IMR-90 (cell line): ENCODE data around the gene HMG20A.

Experiments
- CEBPB ChIP-seq: IDR thresholded peaks from 2 replicates; pipeline ENCODE4 v1.6.1; 2012; ENCODE audit warnings: low read depth, low read length, improper control_type of control experiment
- CHD1 ChIP-seq: IDR thresholded peaks from 2 replicates; pipeline ENCODE4 v1.6.1; 2012; ENCODE audit warnings: low read depth, low read length, improper control_type of control experiment
- FOS ChIP-seq: fragments of 150-350 bp; IDR thresholded peaks from 2 replicates; pipeline ENCODE4 v1.6.1; 2016; ENCODE audit warnings: low read depth, low read length
- POLR2A ChIP-seq: IDR thresholded peaks from 2 replicates; pipeline ENCODE4 v1.6.1; 2012; ENCODE audit warnings: mild to moderate bottlenecking, low read depth, low read length
- RAD21 ChIP-seq: IDR thresholded peaks from 2 replicates; pipeline ENCODE4 v1.6.1; 2012; ENCODE audit warnings: low read length, improper control_type of control experiment
- RCOR1 ChIP-seq: IDR thresholded peaks from 2 replicates; pipeline ENCODE4 v1.6.1; 2012; ENCODE audit warnings: mild to moderate bottlenecking, low read length, improper control_type of control experiment; ENCODE audit not compliant: insufficient replicate concordance
- RFX5 ChIP-seq: IDR thresholded peaks from 2 replicates; pipeline ENCODE4 v1.8.0; 2012; ENCODE audit warnings: low read depth, mild to moderate bottlenecking, low read length, moderate library complexity
- SMC3 ChIP-seq: fragments of 150-350 bp; IDR thresholded peaks from 2 replicates; pipeline ENCODE4 v1.6.1; 2016; ENCODE audit warnings: low read depth, mild to moderate bottlenecking, antibody characterized with exemption, low read length, moderate library complexity
- TF ChIP-seq, protein P1 (sequence below): conservative IDR thresholded peaks from 2 replicates; pipeline ENCODE4 v1.5.1; 2012; ENCODE audit warnings: mild to moderate bottlenecking, low read depth, low read length, improper control_type of control experiment
- TF ChIP-seq, protein P2 (sequence below): fragments of 150-350 bp; IDR thresholded peaks from 2 replicates; pipeline ENCODE4 v1.6.1; 2017; ENCODE audit warnings: mild to moderate bottlenecking, antibody characterized with exemption, low read length, low read depth

DNA sequence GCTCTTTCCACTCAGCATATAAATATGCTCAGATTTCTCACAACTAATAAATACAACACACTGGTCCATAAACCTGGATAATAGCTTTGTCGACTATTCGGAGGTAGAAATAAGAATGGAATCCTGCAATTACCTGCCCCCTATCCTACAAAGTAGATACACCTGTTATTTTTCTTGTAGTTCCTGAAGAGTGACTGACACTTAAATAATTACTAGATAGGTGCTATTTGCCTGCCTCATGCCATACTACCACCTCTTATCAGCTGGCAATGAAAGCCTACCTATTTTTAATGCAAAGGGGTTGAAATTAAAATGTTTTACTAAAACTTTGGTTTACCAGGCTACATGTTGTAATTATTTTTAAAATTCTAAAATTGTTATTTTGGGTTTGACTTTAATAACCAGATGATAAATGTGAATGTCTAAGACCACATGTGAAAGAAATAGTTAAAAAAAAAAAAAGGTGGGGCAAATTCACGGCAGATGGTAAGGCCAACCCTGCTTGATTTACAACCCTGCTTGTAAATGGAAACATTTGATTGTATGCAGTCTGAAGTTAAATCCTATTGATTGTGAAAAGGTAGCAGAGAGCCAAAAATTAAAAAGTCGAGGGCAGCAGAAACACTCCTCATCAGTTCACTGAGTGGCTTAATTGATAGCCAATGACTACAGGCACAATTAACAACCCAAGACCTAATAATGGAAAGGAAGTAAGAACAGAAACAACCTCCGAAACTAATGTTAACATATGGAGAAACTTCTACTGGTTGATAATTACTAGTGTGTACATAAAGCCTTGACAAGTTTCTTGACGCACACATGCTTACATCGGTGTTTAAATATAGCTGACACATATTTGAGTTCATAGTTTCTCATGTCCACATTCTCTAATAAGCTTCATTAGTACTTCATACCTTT lies 9.7 kb upstream of the HMG20A start:
- TF ChIP-seq POLR2A: no peak
- TF ChIP-seq, protein P1, sequence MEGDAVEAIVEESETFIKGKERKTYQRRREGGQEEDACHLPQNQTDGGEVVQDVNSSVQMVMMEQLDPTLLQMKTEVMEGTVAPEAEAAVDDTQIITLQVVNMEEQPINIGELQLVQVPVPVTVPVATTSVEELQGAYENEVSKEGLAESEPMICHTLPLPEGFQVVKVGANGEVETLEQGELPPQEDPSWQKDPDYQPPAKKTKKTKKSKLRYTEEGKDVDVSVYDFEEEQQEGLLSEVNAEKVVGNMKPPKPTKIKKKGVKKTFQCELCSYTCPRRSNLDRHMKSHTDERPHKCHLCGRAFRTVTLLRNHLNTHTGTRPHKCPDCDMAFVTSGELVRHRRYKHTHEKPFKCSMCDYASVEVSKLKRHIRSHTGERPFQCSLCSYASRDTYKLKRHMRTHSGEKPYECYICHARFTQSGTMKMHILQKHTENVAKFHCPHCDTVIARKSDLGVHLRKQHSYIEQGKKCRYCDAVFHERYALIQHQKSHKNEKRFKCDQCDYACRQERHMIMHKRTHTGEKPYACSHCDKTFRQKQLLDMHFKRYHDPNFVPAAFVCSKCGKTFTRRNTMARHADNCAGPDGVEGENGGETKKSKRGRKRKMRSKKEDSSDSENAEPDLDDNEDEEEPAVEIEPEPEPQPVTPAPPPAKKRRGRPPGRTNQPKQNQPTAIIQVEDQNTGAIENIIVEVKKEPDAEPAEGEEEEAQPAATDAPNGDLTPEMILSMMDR: no peak
- TF ChIP-seq FOS: no peak
- TF ChIP-seq SMC3: no peak
- TF ChIP-seq, protein P2, sequence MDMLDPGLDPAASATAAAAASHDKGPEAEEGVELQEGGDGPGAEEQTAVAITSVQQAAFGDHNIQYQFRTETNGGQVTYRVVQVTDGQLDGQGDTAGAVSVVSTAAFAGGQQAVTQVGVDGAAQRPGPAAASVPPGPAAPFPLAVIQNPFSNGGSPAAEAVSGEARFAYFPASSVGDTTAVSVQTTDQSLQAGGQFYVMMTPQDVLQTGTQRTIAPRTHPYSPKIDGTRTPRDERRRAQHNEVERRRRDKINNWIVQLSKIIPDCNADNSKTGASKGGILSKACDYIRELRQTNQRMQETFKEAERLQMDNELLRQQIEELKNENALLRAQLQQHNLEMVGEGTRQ: no peak
- no peak for TF ChIP-seq RCOR1
- TF ChIP-seq CEBPB: no peak
- TF ChIP-seq CHD1: no peak
- no peak for TF ChIP-seq RAD21
- TF ChIP-seq RFX5: no peak
